ENCODE results near the gene PSG2.
"Not testable (repeated sequence)": the region's sequence is repeated elsewhere in the genome, so short reads cannot be mapped to it uniquely, and the experiment has no call there.

GRCh38 chr19:43098416-43098815, 15.9 kb upstream of the PSG2 start:
- not testable (repeated sequence) for TF ChIP-seq POLR2A, CTCF (IDR thresholded peaks at IDR 0.05)
